GM19025 (cell line): ENCODE data around the gene AMPD3.
A peak's percentile ranks its signal among the peaks of the same experiment; 100 is the strongest.

Experiments used
- ATAC-seq: cut with Tn5 transposase; IDR thresholded peaks from one replicate; pipeline ENCODE4 v1.9.1; 2021; ENCODE audit warnings: mild to moderate bottlenecking, low read depth, moderate library complexity; ENCODE audit not compliant: unreplicated experiment

Gene AMPD3

GRCh38 chr11:10486161-10486840 lies 31.2 kb downstream of the AMPD3 start:
- ATAC-seq = no peak

- no peak for ATAC-seq
Measured at GRCh38 chr11:10487002-10487647, 32.1 kb downstream of the AMPD3 start.

GRCh38 chr11:10488121-10488933 lies 33.3 kb downstream of the AMPD3 start:
- ATAC-seq = peak; percentile 7

- ATAC-seq = peak; percentile 66
Measured at GRCh38 chr11:10488934-10489691, 34.0 kb downstream of the AMPD3 start.

- ATAC-seq = no peak
Measured at GRCh38 chr11:10490032-10490397, 35.0 kb downstream of the AMPD3 start.

GRCh38 chr11:10490398-10491241 lies 35.6 kb downstream of the AMPD3 start:
- no peak for ATAC-seq

GRCh38 chr11:10492084-10492483 lies 37.0 kb downstream of the AMPD3 start:
- ATAC-seq = no peak

GRCh38 chr11:10493041-10493663 lies 38.1 kb downstream of the AMPD3 start:
- no peak for ATAC-seq

GRCh38 chr11:10494636-10495463 lies 39.8 kb downstream of the AMPD3 start:
- ATAC-seq = no peak

- ATAC-seq = no peak
Measured at GRCh38 chr11:10495464-10495786, 40.4 kb downstream of the AMPD3 start.

GRCh38 chr11:10496296-10496936 lies 41.4 kb downstream of the AMPD3 start:
- no peak for ATAC-seq

GRCh38 chr11:10497371-10498021 lies 42.4 kb downstream of the AMPD3 start:
- ATAC-seq = no peak

- ATAC-seq = no peak
Measured at GRCh38 chr11:10498022-10498400, 42.9 kb downstream of the AMPD3 start.

- ATAC-seq = no peak
Measured at GRCh38 chr11:10498426-10499250, 43.6 kb downstream of the AMPD3 start.

GRCh38 chr11:10499452-10499851 lies 44.4 kb downstream of the AMPD3 start:
- ATAC-seq = no peak

- no peak for ATAC-seq
Measured at GRCh38 chr11:10499874-10500601, 45.0 kb downstream of the AMPD3 start.
